AG08395 (cell line): Measurements from ENCODE around the gene PRODH.
"Not testable (repeated sequence)": the region's sequence is repeated elsewhere in the genome, so short reads cannot be mapped to it uniquely, and the experiment has no call there.

ENCODE experiments used
- DNase-seq: peaks from one replicate; pipeline ENCODE4 v3.0.0; 2012; ENCODE audit warnings: mixed read lengths, low spot score

Gene PRODH

GRCh38 chr22:18935889-18936529 is at the start of gene PRODH:
PRODH (minus strand) TSS chr22:18936293; CDS start chr22:18936287, 6 bp downstream.
- no peak for DNase-seq

DNA sequence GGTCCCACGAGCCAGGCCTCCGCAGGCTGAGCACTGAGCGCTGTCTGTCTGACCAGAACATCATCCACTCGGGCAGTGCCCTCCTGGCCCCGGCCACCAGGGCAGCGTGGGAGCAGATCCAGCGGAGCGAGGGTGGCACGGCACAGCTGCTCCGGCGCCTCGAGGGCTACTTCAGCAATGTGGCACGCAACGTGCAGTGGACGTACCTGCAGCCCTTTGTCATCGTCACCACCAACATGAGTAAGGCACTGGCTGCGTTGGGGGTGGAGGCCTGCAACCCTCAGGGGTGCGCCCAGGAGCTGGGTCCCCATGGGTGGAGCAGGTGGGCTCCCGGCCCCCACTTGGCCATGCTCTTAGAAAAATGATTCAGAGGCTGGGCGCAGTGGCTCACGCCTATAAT is 49.7 kb upstream of the PRODH start:
- no peak for DNase-seq

DNA sequence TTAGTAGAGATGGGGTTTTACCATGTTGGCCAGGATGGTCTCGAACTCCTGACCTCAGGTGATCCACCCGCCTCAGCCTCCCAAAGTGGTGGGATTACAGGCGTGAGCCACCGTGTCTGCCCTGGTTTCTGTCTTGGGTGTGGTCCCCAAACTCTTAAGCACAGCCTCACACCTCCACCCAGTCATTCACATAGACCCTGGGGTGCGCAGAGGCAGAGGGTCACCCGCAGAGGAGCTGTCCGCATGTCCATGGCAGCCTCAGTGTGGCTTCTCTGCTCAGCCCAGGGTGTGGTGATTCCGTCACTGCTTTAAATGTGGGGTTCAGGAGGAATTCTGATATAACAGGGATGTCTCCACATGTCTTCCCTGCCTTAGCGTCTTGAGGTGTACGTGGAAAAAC is 48.5 kb upstream of the PRODH start:
- no peak for DNase-seq

GRCh38 chr22:18983120-18983651 is 47.1 kb upstream of the PRODH start:
- DNase-seq: no peak

DNA sequence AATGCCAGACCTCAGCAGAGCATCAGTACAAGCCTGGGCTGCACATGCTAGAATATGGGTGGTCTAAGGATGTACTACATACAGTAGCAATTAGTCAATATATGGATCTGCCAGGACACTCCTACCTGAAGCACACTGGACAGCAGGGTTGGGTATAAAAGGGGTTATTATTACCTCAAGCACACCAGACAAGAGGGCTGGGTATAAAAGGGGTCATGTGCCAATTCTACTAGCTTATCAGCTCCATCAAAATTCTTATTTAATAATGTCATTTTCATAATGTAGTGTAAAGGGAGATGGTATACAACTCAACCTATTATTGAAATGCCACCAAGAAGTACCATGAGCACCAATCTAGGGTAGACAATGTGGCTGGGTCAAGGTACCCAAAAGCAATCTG is 44.7 kb upstream of the PRODH start:
- no peak for DNase-seq

- DNase-seq: no peak
Observed at GRCh38 chr22:18979957-18980356, 43.9 kb upstream of the PRODH start.

- no peak for DNase-seq
Observed at GRCh38 chr22:18978506-18978905, 42.4 kb upstream of the PRODH start.

- DNase-seq: no peak
Observed at GRCh38 chr22:18977824-18978425, 41.8 kb upstream of the PRODH start.

DNA sequence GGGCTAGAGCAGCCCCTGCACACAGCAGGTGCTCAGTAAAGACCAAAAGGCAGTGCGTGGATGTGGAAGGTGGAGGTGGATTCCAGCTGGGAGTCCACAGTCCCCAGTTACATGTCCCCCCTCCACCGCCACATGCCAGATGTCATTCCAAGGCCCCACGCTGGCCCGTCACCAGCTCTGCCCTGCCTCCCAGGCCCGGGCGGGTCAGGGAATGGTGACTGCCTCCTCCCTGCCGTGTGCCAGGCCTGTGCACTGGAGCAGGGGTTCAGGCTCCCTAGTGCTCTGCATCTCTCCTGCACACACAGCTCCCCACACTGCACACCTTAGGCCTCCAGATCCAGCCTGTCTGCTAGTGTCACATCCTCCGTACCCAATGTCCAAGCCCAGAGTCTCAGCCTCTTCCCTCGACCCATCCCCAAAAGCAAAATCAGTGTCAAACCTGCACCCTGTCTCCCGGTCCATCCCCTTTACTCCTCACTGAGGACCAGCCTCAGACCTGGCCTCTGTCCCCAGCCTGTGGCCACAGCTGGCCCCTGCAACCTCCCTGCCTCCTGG is 40.2 kb upstream of the PRODH start:
- DNase-seq: no peak

DNA sequence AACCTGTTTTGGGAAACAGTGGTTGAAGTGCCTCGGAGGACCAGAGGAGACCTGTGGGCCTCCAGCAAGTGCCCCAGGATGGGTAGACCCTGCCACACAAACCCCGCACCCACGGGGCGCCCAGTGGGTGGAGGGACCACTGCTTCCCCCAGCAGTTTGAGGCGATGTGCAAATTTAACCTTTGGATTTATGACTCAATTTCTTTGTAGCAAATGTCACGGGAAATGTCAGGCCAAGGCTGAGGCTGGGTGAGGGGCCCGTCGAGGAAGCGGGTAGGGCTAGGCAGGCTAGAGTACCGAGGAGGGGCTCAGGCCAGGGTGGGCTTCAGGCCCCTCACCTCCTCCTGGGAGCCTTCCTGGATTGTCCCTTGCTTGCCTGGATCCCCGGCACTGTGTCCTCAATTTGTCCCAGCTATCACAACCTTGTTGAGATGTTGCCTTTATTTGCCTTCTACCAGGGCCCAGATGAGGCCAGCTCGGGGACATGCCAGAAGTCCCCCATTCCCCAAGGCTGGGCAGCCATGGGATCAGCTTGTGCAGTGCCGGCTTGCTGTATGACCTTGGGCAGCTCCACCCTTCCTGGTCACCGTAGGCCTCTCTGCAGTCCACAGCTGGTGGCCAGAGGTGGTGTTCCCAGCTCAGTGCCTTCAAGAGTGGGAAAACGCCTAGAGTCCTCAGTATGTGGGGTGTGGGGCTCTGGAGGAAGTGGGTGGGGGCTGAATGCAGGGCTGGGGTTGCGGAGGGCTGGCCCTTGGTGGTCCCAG is 39.5 kb upstream of the PRODH start:
- no peak for DNase-seq

GRCh38 chr22:18974477-18975180 is 38.5 kb upstream of the PRODH start:
- DNase-seq: no peak

DNA sequence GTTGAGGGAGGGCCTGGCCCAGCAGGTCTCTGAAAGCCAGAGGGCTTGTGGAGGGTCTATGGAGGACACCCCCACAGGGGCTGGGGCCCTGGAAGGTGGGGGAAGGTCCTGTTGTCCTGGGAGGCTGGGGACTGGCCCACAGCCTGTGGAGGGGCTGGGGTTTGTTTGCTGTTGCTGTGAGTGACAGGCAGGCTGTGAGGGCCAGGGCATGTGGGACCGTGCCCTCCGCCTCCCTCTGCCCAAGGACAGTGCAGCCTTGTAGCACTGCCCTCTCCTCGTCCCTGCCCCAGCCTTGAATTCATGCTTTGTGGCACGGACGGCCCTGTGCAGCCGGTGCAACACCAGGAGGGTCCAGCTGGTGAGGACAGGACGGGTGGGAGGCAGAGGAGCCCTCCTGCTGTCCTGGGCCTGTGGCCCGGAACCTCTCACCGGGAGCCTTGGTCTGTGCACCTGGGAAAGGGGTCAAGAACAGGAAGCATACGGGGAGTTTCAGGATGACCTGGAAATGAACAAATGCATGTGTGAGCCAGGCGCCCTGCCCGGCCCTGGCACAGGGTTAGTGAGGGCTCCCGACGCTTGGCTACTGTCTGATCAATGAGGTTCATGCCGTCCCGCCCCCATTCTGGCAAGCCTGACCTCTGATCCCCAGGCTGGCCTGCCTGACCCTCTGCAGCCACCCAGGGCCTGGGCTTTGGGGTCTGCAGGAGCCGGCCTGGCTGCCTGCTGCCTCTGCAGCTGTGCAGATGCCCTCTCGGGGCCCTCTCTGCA is 37.4 kb upstream of the PRODH start:
- no peak for DNase-seq

GRCh38 chr22:18972591-18972990 is 36.5 kb upstream of the PRODH start:
- DNase-seq: not testable (repeated sequence)

- DNase-seq: not testable (repeated sequence)
Observed at GRCh38 chr22:18972029-18972428, 35.9 kb upstream of the PRODH start.

- DNase-seq: no peak
Observed at GRCh38 chr22:18971321-18971751, 35.2 kb upstream of the PRODH start.

- DNase-seq: no peak
Observed at GRCh38 chr22:18970948-18971315, 34.8 kb upstream of the PRODH start.

DNA sequence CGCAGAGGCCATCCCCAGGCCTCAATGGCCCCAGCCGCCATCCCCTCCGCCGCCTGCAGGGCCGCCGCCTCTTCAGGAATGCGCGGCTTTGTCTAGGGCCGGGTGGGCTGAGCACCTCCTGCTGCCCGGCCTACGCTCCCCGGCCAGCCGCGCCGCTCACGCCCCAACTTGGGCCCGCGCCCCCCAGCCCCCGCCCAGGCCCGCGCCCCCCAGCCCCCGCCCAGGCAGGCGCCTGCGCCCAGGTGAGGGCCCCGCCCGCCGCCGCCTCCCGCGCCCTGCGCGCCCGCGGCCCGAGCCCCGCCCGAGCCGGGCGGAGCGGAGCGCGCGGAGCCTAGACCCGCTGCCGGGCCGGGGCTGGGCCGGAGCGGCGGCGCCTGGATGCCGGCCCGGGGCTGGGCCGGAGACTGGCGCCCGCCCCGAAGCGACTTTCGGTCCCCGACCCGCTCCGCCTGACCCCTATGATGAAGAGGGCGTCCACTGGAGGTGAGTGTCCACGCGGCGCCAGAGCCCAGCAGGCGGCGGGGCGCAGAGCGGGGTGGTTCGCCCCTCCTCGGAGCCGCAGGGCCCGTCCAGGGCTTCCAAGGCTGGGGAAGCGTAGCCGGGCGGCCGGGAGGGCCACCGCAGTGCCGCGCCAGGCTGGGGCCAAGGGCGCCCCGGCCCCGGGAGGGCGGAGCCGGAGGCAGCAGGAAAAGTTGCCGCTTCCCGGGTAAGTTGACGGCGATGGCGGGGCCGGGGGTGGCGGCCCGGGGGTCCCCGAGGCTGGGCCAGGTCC is 34.3 kb upstream of the PRODH start:
- DNase-seq: peak; percentile 7

DNA sequence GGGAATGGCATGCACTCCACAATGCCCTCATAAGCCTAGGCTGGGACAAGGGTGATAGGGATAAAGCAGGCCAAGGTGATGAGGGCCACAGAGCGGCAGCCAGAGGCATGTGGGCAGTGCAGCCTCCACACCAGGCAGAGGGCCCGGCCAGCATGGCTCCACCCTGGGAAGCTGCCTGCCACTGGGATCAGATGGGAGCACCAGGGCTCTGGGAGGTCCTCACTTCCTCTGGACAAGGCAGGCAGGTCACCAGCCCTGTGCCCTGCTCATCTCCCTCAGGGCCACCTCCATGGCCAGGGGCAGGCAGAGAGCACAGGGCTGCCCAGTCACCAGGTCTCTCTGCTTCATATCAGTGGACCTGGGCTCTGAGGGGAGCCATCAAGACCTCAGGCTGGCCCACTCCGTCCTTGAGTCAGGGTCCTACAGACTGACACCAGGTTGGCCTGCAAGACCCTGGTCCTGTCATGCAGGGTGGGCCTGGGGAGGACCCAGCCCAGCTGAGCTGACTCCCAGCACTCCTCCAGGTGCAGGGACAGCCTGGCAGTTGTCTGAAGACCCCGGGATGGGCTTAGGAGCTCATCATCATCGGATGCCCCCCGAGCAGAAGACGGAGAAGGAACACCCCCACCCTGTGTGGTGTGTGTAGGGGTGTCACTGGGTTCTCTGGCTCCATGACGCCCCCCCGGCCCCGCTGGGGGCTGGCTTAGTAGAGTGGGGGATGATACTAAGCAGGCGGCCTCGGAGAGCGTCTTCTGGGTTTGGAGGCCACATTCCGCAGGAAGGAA is 33.3 kb upstream of the PRODH start:
- DNase-seq: not testable (repeated sequence)

- DNase-seq: peak; percentile 24
Observed at GRCh38 chr22:18968011-18968749, 32.1 kb upstream of the PRODH start.
